Heart right ventricle (tissue), 16 donors: Measurements from ENCODE around the gene ZNF555. TPM values are rescaled to one million over a fixed set of nuclear protein-coding genes. Genes with fewer than 3 reads are reported as not detected.
"Not testable (repeated sequence)": the region's sequence is repeated elsewhere in the genome, so short reads cannot be mapped to it uniquely, and the experiment has no call there.

Source experiments
- ATAC-seq, 8 donors: fragments of 200-7000 bp; cut with Tn5 transposase; one replicate each; pipeline ENCODE4 v1.9.1; 2020; ENCODE audit warnings: mild to moderate bottlenecking in 8 of 8, moderate library complexity in 8 of 8, moderate number of reproducible peaks in 1 of 8
- DNase-seq, 2 donors: peaks; one replicate each; pipeline ENCODE4 v3.0.0-alpha.2; 2020
- H3K27ac ChIP-seq, 10 donors: fragments of 200-600 bp; sonication (generic) in 2 of 10; one replicate each; pipeline versions ENCODE4 v1.5.0 to v1.8.0; 2020 to 2022; ENCODE audit warnings: mild to moderate bottlenecking in 3 of 10
- H3K27me3 ChIP-seq, 7 donors: fragments of 200-600 bp; one replicate each; pipeline ENCODE4 v1.8.0; 2021 to 2022; ENCODE audit warnings: mild to moderate bottlenecking in 2 of 7
- H3K36me3 ChIP-seq, 9 donors: fragments of 200-600 bp; sonication (generic) in 1 of 9; one replicate each; pipeline versions ENCODE4 v1.5.0 to v1.8.0; 2020 to 2022; ENCODE audit warnings: mild to moderate bottlenecking in 2 of 9
- H3K4me1 ChIP-seq, 9 donors: fragments of 200-600 bp; sonication (generic) in 1 of 9; one replicate each; pipeline versions ENCODE4 v1.5.0 to v1.8.0; 2020 to 2022; ENCODE audit warnings: mild to moderate bottlenecking in 4 of 9
- H3K4me3 ChIP-seq, 10 donors: fragments of 200-600 bp; sonication (generic) in 2 of 10; one replicate each; pipeline versions ENCODE4 v1.5.0 to v1.8.0; 2020 to 2022; ENCODE audit warnings: mild to moderate bottlenecking in 7 of 10, moderate library complexity in 2 of 10
- H3K9me3 ChIP-seq, 11 donors: fragments of 200-600 bp in 10 of 11; sonication (generic) in 2 of 11; one replicate each; pipeline versions ENCODE4 v1.5.0 to v1.8.0; 2013 to 2022; ENCODE audit warnings: mild to moderate bottlenecking in 2 of 11, control low read depth in 1 of 11, moderate library complexity in 1 of 11
- CTCF ChIP-seq, 9 donors: fragments of 200-600 bp; sonication (generic) in 2 of 9; IDR thresholded peaks; one replicate each; pipeline versions ENCODE4 v1.5.0 to v1.8.0; 2021 to 2022; ENCODE audit warnings: antibody characterized with exemption in 9 of 9, mild to moderate bottlenecking in 5 of 9, moderate library complexity in 1 of 9
- WGBS, 2 donors: extraction: QIAGEN DNeasy Blood & Tissue Kit; methylation state at CpG; one replicate each; pipeline ENCODE4 v1.1.7; 2013; ENCODE audit warnings: inconsistent platforms in 1 of 2; 5-methylcytosine and 5-hydroxymethylcytosine counted together
- intact Hi-C, 10 donors: fragments of 100-400 bp; cut with DNase I; formaldehyde crosslinking; loops; one replicate each; pipeline versions ENCODE4 v1.11.1 to v1.14.2; 2022
- polyA plus RNA-seq, 2 donors: library from polyadenylated mRNA; stranded (reverse); fragments of 200-250 nt; gene quantifications; one replicate each; pipeline ENCODE4 v1.2.3, GENCODE V29; 2013
- total RNA-seq, 10 donors: library from RNA; stranded (reverse); fragmentation: NEBNext Ultra II Directional in 3 of 10; extraction: Animal tissue kit (Norgen Biotek cat#: 25700) in 3 of 10; gene quantifications; one replicate each; pipeline versions ENCODE4 v1.2.1 to v1.2.4, GENCODE V29; 2021 to 2023
- donor health status: Arrhythmogenic right ventricular cardiomyopathy.
- donor health status: ischemic (EF 13 %, LVEDD 7.1; RV severe dilation, severe dysfunction).
- donor health status: healthy with polysubstance abuse.
- donor health status: DM: no; HTN: yes; CAD: no.
- donor health status: DM: no; HTN: no; CAD: no.
- donor health status: ischemic (EF 25% LVEDD 6.9; RV normal size, moderate dysfunction).
- donor health status: ischemic (EF 25% LVEDD 5.7; RV mildly dilated, moderate dysfunction).
- donor health status: healthy.
- donor health status: DM: yes; HTN: yes; CAD: no.
- donor health status: Ischemic cardiomyopathy.
- donor health status: ischemic (EF 35%, LVEDD 5.7; RV mildly dilated, moderate dysfunction).
- donor health status: nonischemic (EF 11% LVEDD 7.7; RV severe dilation, severe dysfunction).
- donor health status: DM: yes; HTN: yes; CAD: no.
- donor health status: PGD.
- donor health status: ischemic (EF 29% LVEDD 5.4; RV normal size, mild dysfunction).
- donor health status: nonischemic (EF 23%, LVEDD 6.1; RV moderate dilation, normal function).

The ZNF555 gene
- total and polyA plus RNA-seq, 12 donors: 2.6 to 11.3 (median 8.2) TPM

DNA sequence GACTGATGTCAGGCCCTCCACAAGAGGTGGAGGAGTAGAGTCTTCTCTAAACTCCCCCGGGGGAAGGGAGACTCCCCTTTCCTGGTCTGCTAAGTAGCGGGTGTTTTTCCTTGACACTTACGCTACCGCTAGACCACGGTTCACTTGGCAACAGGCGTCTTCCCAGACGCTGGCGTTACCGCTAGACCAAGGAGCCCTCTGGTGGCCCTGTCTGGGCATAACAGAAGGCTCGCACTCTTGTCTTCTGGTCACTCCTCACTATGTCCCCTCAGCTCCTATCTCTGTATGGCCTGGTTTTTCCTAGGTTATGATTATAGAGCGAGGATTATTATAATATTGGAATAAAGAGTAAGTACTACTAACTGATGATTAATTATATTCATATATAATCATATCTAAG lies 30.9 kb downstream of the ZNF555 start:
- H3K4me1 ChIP-seq, H3K4me3 ChIP-seq, ATAC-seq, H3K36me3 ChIP-seq, H3K27ac ChIP-seq, DNase-seq, H3K27me3 ChIP-seq: not testable (repeated sequence)
- intact Hi-C loops: loop anchor here in 7 of 10 donors (5.0 to 10.0 kb wide), 2 partner anchors 225 to 227 kb away; no protein-coding TSS in a partner anchor
- H3K9me3 ChIP-seq: peaks cover 0 to 30% (median 13%) of the 10 kb centered on the region in 11 donors
- 14 to 24% methylated on average over 2 to 10 of the region's 11 CpGs for WGBS, 2 donors
- peak in 8 of 9 donors; percentile 8 to 50 (median 32) for TF ChIP-seq CTCF (IDR thresholded peaks at IDR 0.05)

- H3K36me3 ChIP-seq: no peaks in the 10 kb centered on the region
These were observed 36.4 kb downstream of the ZNF555 start for GRCh38 chr19:2877398-2878331.

DNA sequence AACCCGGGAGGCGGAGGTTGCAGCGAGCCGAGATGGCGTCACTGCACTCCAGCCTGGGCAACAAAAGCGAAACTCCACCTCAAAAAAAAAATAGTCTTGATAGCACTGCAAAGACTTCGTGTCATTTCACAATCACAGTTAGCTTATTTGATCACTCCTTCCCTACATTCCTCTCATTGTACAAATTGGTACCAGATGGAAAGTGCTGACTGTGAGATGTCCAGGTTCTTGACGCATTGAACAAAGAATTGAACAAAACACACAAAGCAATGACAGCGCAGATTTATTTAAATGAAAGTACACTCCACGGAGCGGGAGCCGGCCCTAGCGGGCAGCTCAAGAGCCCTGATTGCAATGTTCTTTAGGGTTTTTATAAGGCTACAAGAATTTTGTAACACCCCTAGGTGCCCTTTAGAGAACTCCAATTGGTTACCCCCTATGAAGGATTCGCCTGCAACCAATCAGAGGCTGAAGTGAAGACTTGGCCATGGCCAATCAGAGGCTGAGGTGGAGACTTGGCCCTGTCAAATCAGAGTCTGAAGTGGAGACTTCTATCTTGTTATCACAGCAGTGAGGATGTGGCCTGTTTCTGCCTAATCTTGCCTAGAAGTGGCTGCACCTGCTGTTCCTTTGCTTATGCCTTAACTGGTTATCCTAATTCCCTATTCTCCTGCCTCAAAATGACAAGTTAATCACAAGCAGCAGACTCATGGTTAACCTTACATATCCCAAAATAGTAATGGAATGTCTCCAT lies 42.6 kb downstream of the ZNF555 start:
- H3K27ac ChIP-seq: no peak overlapping the region
- H3K9me3 ChIP-seq: peaks cover 0 to 17% (median 0%) of the 10 kb centered on the region in 11 donors
- DNase-seq: no peak
- peaks cover 0 to 4% (median 0%) of the 10 kb centered on the region in 7 donors for H3K27me3 ChIP-seq
- peaks cover 0 to 10% (median 4%) of the 10 kb centered on the region in 9 donors for H3K4me1 ChIP-seq
- intact Hi-C loops: loop anchor here in 2 of 10 donors (10.0 kb wide), 2 partner anchors 61 to 281 kb away; partner anchors contain the start of gene ZNF77 (in 1 of the 2)
- 85 to 90% methylated on average over 14 of the region's 14 CpGs for WGBS, 2 donors
- no peak for TF ChIP-seq CTCF (IDR thresholded peaks at IDR 0.05)
- no peaks in the 10 kb centered on the region for H3K36me3 ChIP-seq
- no peak overlapping the region for H3K4me3 ChIP-seq
- ATAC-seq: no peak

More at GRCh38 chr19:2877398-2878331, 36.4 kb downstream of the ZNF555 start:
- WGBS, 2 donors: 87 to 89% methylated on average over 32 of the region's 32 CpGs
- TF ChIP-seq CTCF (IDR thresholded peaks at IDR 0.05): no peak
- Histone ChIP-seq H3K27ac (no peak overlapping the region), H3K4me3 (no peak overlapping the region), H3K27me3 (peaks cover 0 to 4% (median 0%) of the 10 kb centered on the region in 7 donors), H3K4me1 (no peaks in the 10 kb centered on the region), H3K9me3 (peaks cover 0 to 55% (median 30%) of the 10 kb centered on the region in 11 donors)
- intact Hi-C loops: loop anchor here in 2 of 10 donors (5.0 to 10.0 kb wide), 2 partner anchors 230 to 233 kb away; no protein-coding TSS in a partner anchor
- DNase-seq (no peak), ATAC-seq (no peak)

DNA sequence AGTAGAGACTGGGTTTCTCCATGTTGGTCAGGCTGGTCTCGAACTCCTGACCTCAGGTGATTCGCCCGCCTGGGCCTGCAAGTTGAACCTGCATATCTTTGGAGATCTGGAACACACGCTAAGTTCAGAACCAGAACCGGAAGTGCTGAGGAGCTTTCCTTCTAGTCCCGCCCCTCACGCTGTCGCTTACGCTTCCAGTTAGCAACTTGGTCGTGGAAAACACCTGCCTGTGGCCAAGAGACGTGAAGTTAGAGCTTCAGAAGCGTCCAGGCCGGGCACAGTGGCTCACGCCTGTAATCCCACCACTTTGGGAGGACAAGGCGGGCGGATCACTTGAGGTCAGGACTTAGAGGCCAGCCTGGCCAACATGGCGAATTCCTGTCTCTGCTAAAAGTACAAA lies 44.5 kb downstream of the ZNF555 start:
- Histone ChIP-seq H3K4me1 (peaks cover 0 to 10% (median 4%) of the 10 kb centered on the region in 9 donors), H3K36me3 (no peaks in the 10 kb centered on the region), H3K27me3 (peaks cover 0 to 2% (median 0%) of the 10 kb centered on the region in 7 donors), H3K9me3 (no peaks in the 10 kb centered on the region), H3K4me3 (no peak overlapping the region), H3K27ac (no peak overlapping the region)
- WGBS, 2 donors: 86 to 87% methylated on average over 17 of the region's 17 CpGs
- no peak for TF ChIP-seq CTCF (IDR thresholded peaks at IDR 0.05)
- DNase-seq: no peak
- no peak for ATAC-seq
- intact Hi-C loops: loop anchor here in 5 of 10 donors (5.0 to 10.0 kb wide), 3 partner anchors 59 to 279 kb away; partner anchors contain the start of gene ZNF77 (in 1 of the 5)
